K562 (cell line): ENCODE results near the gene PLD6. TPM values are rescaled to one million over a fixed set of nuclear protein-coding genes. Genes with fewer than 3 reads are reported as not detected.

Source experiments
- ATAC-seq: fragments of 200-7000 bp; cut with Tn5 transposase; 3 replicates; pipeline ENCODE4 v1.9.1; 2020; ENCODE audit warnings: moderate library complexity
- BruUV-seq: library from RNA; stranded (reverse); fragments of 400-500 nt; replicated peaks from 2 replicates; lab custom pipeline; 2021; lab: Mats Ljungman, UMichigan
- CTCF ChIA-PET: fragments of 300-600 bp; formaldehyde crosslinking; extraction: SDS; loops from one replicate; lab custom pipeline; 2021; ENCODE audit warnings: low intra/inter-chr PET ratio; lab: Yijun Ruan, JAX
- POLR2A ChIA-PET: fragments of 300-600, 350-650 bp; sonication (Branson Sonifier 250); formaldehyde crosslinking; extraction: SDS; loops from one replicate; lab custom pipeline; 2021; ENCODE audit warnings: antibody characterized with exemption, inconsistent platforms; lab: Yijun Ruan, JAX
- DNase-seq, 4 experiments: peaks; one replicate each; pipeline versions ENCODE4 v3.0.0 to v3.0.0-alpha.2; 2011 to 2018; ENCODE audit warnings: low spot score in 3 of 4, mixed read lengths in 3 of 4; ENCODE audit errors: extremely low read depth in 1 of 4
- FAIRE-seq: peaks from 2 replicates; lab custom pipeline; 2011; peaks lifted over from hg19 to GRCh38; lab: Jason Lieb, UNC
- H2AFZ ChIP-seq: 2 replicates; pipeline ENCODE4 v1.6.0; 2011; ENCODE audit warnings: low read depth, low read length, control low read depth, inconsistent platforms
- H3K27ac ChIP-seq: fragments of 200-600 bp; 3 replicates; pipeline ENCODE4 v1.8.0; 2011; ENCODE audit warnings: low read depth, mild to moderate bottlenecking, control low read depth, inconsistent platforms, low read length, moderate library complexity, mixed read lengths; ENCODE audit errors: extremely low read depth
- H3K27me3 ChIP-seq, 2 experiments: fragments of 300-600 bp in 1 of 2; 2 replicates in 1 of 2; 3 replicates in 1 of 2; pipeline versions ENCODE4 v1.6.0 to v1.8.0; 2011; ENCODE audit warnings: inconsistent platforms in 2 of 2, low read length in 2 of 2, mild to moderate bottlenecking in 1 of 2, mixed read lengths in 1 of 2, moderate library complexity in 1 of 2; ENCODE audit not compliant: control insufficient read depth in 2 of 2, insufficient read depth in 2 of 2
- H3K36me3 ChIP-seq: fragments of 300-600 bp; 3 replicates; pipeline ENCODE4 v1.8.0; 2011; ENCODE audit warnings: mild to moderate bottlenecking, low read length, inconsistent platforms; ENCODE audit not compliant: control insufficient read depth, insufficient read depth
- H3K4me1 ChIP-seq, 2 experiments: fragments of 200-600 bp in 1 of 2; replicated peaks in 1 of 2; 2 replicates in 1 of 2; 3 replicates in 1 of 2; pipeline versions ENCODE4 v1.5.1 to v1.8.0; 2011; ENCODE audit warnings: inconsistent platforms in 2 of 2, low read length in 2 of 2, mild to moderate bottlenecking in 1 of 2, mixed read lengths in 1 of 2, moderate library complexity in 1 of 2; ENCODE audit not compliant: control insufficient read depth in 2 of 2, insufficient read depth in 2 of 2
- H3K4me2 ChIP-seq: 2 replicates; pipeline ENCODE4 v1.6.1; 2011; ENCODE audit warnings: low read length, control low read depth, inconsistent platforms, mixed read lengths; ENCODE audit not compliant: insufficient read depth
- H3K4me3 ChIP-seq: fragments of 200-600 bp; sonication (generic), shearing (Covaris generic); 2 replicates; pipeline ENCODE4 v1.5.1; 2016; ENCODE audit warnings: control low read depth, inconsistent platforms
- H3K79me2 ChIP-seq: fragments of 200-600 bp; 3 replicates; pipeline ENCODE4 v1.8.0; 2011; ENCODE audit warnings: low read length, inconsistent platforms; ENCODE audit not compliant: control insufficient read depth, insufficient read depth
- H3K9ac ChIP-seq, 2 experiments: 2 replicates each; pipeline versions ENCODE4 v1.6.0 to v1.6.1; 2011; ENCODE audit warnings: low read depth in 2 of 2, low read length in 2 of 2, control low read depth in 1 of 2, inconsistent platforms in 1 of 2, mild to moderate bottlenecking in 1 of 2, mixed read lengths in 1 of 2; ENCODE audit not compliant: insufficient read depth in 1 of 2
- H3K9me1 ChIP-seq: one replicate; pipeline ENCODE4 v1.6.0; 2011; ENCODE audit warnings: inconsistent platforms, mild to moderate bottlenecking, low read length, moderate library complexity; ENCODE audit not compliant: control insufficient read depth, insufficient read depth
- H3K9me3 ChIP-seq: replicated peaks from 2 replicates; pipeline ENCODE4 v1.5.1; 2011; ENCODE audit warnings: low read depth, low read length, inconsistent platforms; ENCODE audit not compliant: control insufficient read depth, insufficient read depth
- H4K20me1 ChIP-seq: replicated peaks from 2 replicates; pipeline ENCODE4 v1.6.1; 2011; ENCODE audit warnings: low read length, inconsistent platforms, mixed read lengths; ENCODE audit not compliant: control insufficient read depth, insufficient read depth
- CREB5 ChIP-seq: fragments of 250-450 bp; sonication (Bioruptor Pico); IDR thresholded peaks from 2 replicates; pipeline ENCODE4 v1.5.0; 2020; ENCODE audit warnings: mild to moderate bottlenecking
- HDAC3 ChIP-seq: fragments of 450-650 bp; IDR thresholded peaks from 2 replicates; pipeline ENCODE4 v1.6.1; 2018; ENCODE audit warnings: borderline replicate concordance, mild to moderate bottlenecking, moderate library complexity; ENCODE audit not compliant: partially characterized antibody
- RBBP5 ChIP-seq: fragments of 200-600 bp; sonication (generic); IDR thresholded peaks from 2 replicates; pipeline ENCODE4 v1.6.1; 2012; ENCODE audit warnings: borderline replicate concordance, mild to moderate bottlenecking, low read length, control low read depth, inconsistent platforms; ENCODE audit not compliant: insufficient read depth, poor library complexity, severe bottlenecking
- ZNF507 ChIP-seq: conservative IDR thresholded peaks from 2 replicates; pipeline ENCODE4 v1.6.1; 2017; ENCODE audit warnings: missing genetic modification characterization, missing compliant biosample characterization
- WGBS: fragments of 100-300 bp; shearing (Covaris generic); methylation state at CpG from one replicate; pipeline ENCODE4 v1.1.6; 2016; ENCODE audit warnings: low coverage, mixed read lengths; ENCODE audit not compliant: insufficient coverage; ENCODE audit errors: missing lambda C conversion rate; 5-methylcytosine and 5-hydroxymethylcytosine counted together
- in situ Hi-C: fragments of 300-500 bp; cut with MboI; formaldehyde crosslinking; loops from 4 replicates; pipeline ENCODE4 v1.15.0; 2018; ENCODE audit warnings: inconsistent platforms, mixed read lengths
- intact Hi-C: fragments of 100-400 bp; cut with micrococcal nuclease; formaldehyde crosslinking; loops from 2 replicates; pipeline ENCODE4 v1.14.2; 2022
- polyA plus RNA-seq, 8 experiments: library from polyadenylated mRNA; depleted of rRNA in 4 of 8; stranded (reverse) in 5 of 8; unstranded in 3 of 8; fragments of >200 nt; fragmentation: Nextera tagmentation in 2 of 8; fragmentation: Illumina TruSeq in 1 of 8; extraction: Ambion mirVana in 2 of 8; extraction: Trizol in 1 of 8; gene quantifications; 2 replicates each; pipeline versions ENCODE4 v1.2.1 to v1.2.3, GENCODE V29; 2011 to 2014; ENCODE audit warnings: inconsistent platforms in 1 of 8, missing spikeins in 1 of 8
- total RNA-seq, 7 experiments: library from RNA; depleted of rRNA in 6 of 7; stranded (reverse); fragments of >200 nt in 6 of 7; fragmentation: Illumina TruSeq in 2 of 7; extraction: Trizol in 2 of 7; gene quantifications; 2 replicates each; pipeline versions ENCODE4 v1.2.1 to v1.2.3, GENCODE V29; 2011 to 2021; ENCODE audit warnings: low replicate concordance in 1 of 7
- TF ChIP-seq, protein P1 (sequence below): fragments of 250-450 bp; sonication (Bioruptor Pico); IDR thresholded peaks from 2 replicates; pipeline ENCODE4 v1.4.0; 2020; ENCODE audit warnings: borderline replicate concordance

The PLD6 gene
- total and polyA plus RNA-seq, 9 of the 15 experiments (the other 6 are each of a cell fraction or from before 2014, with no cell fraction given) = 3.6 to 15.6 (median 10.0) TPM

DNA sequence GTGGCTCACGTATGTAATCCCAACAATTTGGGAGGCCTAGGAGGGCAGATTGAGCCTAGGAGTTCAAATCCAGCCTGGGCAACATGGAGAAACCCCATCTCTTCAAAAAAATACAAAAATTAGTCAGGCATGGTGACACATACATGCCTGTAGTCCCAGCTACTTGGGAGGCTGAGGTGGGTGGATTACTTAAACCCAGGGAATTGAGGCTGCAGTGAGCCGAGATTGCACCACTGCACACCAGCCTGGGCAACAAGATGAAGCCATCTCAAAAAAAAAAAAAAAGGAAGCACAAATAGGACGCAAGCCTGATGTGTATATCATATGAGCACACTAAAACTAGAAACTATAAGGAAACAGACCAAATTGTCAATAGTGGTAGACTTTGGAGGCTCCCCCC is 47.9 kb upstream of the PLD6 start:
- no peaks in the 10 kb centered on the region for H3K9me1 ChIP-seq
- no peaks in the 10 kb centered on the region for H3K27me3 ChIP-seq
- H3K9ac ChIP-seq = no peak overlapping the region
- no peak for DNase-seq
- peaks cover 76% of the 10 kb centered on the region for H3K36me3 ChIP-seq
- TF ChIP-seq ZNF507 (tag) (no peak), CREB5 (no peak), RBBP5 (no peak), HDAC3 (no peak)
- TF ChIP-seq, protein P1, sequence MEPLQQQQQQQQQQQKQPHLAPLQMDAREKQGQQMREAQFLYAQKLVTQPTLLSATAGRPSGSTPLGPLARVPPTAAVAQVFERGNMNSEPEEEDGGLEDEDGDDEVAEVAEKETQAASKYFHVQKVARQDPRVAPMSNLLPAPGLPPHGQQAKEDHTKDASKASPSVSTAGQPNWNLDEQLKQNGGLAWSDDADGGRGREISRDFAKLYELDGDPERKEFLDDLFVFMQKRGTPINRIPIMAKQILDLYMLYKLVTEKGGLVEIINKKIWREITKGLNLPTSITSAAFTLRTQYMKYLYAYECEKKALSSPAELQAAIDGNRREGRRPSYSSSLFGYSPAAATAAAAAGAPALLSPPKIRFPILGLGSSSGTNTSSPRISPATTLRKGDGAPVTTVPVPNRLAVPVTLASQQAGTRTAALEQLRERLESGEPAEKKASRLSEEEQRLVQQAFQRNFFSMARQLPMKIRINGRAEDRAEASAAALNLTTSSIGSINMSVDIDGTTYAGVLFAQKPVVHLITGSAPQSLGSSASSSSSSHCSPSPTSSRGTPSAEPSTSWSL (CRISPR knock-in tag) = no peak
- intact Hi-C loops (no loop called here), in situ Hi-C loops (no loop called here)
- no peak overlapping the region for H3K4me2 ChIP-seq
- no TSS peak for BruUV-seq
- POLR2A ChIA-PET = interaction anchor here (0.7 to 0.9 kb wide), 2 partner anchors 22 to 284 kb away, joined by 3 read pairs; no protein-coding TSS in a partner anchor
- H2AFZ ChIP-seq = no peak overlapping the region
- ATAC-seq = no peak
- CTCF ChIA-PET = no interaction called here
- H3K4me1 ChIP-seq = peaks cover 0 to 11% of the 10 kb centered on the region in 2 experiments; a peak in 3 of 5 replicates
- WGBS = 83% methylated on average over 2 of the region's 3 CpGs
- no peaks in the 10 kb centered on the region for H4K20me1 ChIP-seq
- no peaks in the 10 kb centered on the region; the same call in 1 of the 3 replicates for H3K79me2 ChIP-seq
- no peaks in the 10 kb centered on the region for H3K9me3 ChIP-seq
- no peak overlapping the region for H3K27ac ChIP-seq
- FAIRE-seq = no peak
- H3K4me3 ChIP-seq = no peak overlapping the region
